HG03457 (cell line): ENCODE data around the gene LGI1.

ENCODE experiments used
- ATAC-seq: cut with Tn5 transposase; IDR thresholded peaks from one replicate; pipeline ENCODE4 v1.9.1; 2021; ENCODE audit warnings: moderate number of reproducible peaks; ENCODE audit not compliant: unreplicated experiment

LGI1 gene

GRCh38 chr10:93757801-93758507, at the start of gene LGI1:
LGI1 (plus strand) TSS chr10:93757936; CDS start chr10:93758145, 209 bp downstream.
- no peak for ATAC-seq

- ATAC-seq = no peak
These were observed 47.3 kb upstream of the LGI1 start for GRCh38 chr10:93710333-93710909.

- ATAC-seq = no peak
These were observed 45.8 kb upstream of the LGI1 start for GRCh38 chr10:93711891-93712290.

- ATAC-seq = no peak
These were observed 45.1 kb upstream of the LGI1 start for GRCh38 chr10:93712593-93712992.

- peak; percentile 86 for ATAC-seq
These were observed 42.4 kb upstream of the LGI1 start for GRCh38 chr10:93715345-93715744.

GRCh38 chr10:93716766-93717165, 41.0 kb upstream of the LGI1 start:
- no peak for ATAC-seq

- ATAC-seq = no peak
These were observed 38.6 kb upstream of the LGI1 start for GRCh38 chr10:93718937-93719725.

- no peak for ATAC-seq
These were observed 37.8 kb upstream of the LGI1 start for GRCh38 chr10:93719901-93720300.

- no peak for ATAC-seq
These were observed 35.2 kb upstream of the LGI1 start for GRCh38 chr10:93722550-93722949.

- ATAC-seq = no peak
These were observed 34.6 kb upstream of the LGI1 start for GRCh38 chr10:93723153-93723552.

GRCh38 chr10:93726024-93726423, 31.7 kb upstream of the LGI1 start:
- no peak for ATAC-seq

GRCh38 chr10:93741367-93741766, 16.4 kb upstream of the LGI1 start:
- ATAC-seq = no peak

- peak; percentile 69 for ATAC-seq
These were observed 14.9 kb upstream of the LGI1 start for GRCh38 chr10:93742633-93743349.

GRCh38 chr10:93745408-93746065, 12.2 kb upstream of the LGI1 start:
- no peak for ATAC-seq

GRCh38 chr10:93746844-93747284, 10.9 kb upstream of the LGI1 start:
- ATAC-seq = no peak

GRCh38 chr10:93749218-93749799, 8.4 kb upstream of the LGI1 start:
- no peak for ATAC-seq

- no peak for ATAC-seq
These were observed 6.6 kb upstream of the LGI1 start for GRCh38 chr10:93751124-93751523.

- no peak for ATAC-seq
These were observed 5.9 kb upstream of the LGI1 start for GRCh38 chr10:93751832-93752231.

- no peak for ATAC-seq
These were observed 5.0 kb upstream of the LGI1 start for GRCh38 chr10:93752761-93753160.

GRCh38 chr10:93753621-93754250, 4.0 kb upstream of the LGI1 start:
- no peak for ATAC-seq
